ENCODE results near the gene LYL1.

DNA sequence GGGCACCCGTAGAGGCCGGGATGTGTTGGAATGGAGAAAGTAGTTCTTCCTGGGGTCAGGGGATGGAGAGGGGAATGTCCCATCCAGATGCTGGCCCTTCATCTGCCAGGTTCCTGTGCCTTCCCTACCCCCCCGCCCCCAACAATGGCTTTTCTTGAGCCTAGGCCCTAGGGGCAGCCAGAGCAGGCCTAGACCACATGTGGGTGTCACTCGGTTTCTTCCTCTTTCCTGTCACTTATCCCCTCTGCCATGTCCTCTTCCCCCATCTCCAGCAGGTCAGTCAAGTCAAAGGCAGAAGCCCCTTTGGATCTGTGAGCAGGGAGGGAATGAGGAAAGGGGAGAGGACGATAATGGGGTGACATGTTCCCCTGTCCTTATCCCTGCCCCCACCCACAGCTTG lies 36.4 kb downstream of the LYL1 start:
- no peak for TF ChIP-seq POLR2A (IDR thresholded peaks at IDR 0.05)
- TF ChIP-seq, protein P1, sequence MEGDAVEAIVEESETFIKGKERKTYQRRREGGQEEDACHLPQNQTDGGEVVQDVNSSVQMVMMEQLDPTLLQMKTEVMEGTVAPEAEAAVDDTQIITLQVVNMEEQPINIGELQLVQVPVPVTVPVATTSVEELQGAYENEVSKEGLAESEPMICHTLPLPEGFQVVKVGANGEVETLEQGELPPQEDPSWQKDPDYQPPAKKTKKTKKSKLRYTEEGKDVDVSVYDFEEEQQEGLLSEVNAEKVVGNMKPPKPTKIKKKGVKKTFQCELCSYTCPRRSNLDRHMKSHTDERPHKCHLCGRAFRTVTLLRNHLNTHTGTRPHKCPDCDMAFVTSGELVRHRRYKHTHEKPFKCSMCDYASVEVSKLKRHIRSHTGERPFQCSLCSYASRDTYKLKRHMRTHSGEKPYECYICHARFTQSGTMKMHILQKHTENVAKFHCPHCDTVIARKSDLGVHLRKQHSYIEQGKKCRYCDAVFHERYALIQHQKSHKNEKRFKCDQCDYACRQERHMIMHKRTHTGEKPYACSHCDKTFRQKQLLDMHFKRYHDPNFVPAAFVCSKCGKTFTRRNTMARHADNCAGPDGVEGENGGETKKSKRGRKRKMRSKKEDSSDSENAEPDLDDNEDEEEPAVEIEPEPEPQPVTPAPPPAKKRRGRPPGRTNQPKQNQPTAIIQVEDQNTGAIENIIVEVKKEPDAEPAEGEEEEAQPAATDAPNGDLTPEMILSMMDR (IDR thresholded peaks at IDR 0.05) = no peak

Data from adrenal gland (tissue), 5 donors.